HG02642 (cell line): ENCODE measurements around the gene OSER1.
"Not testable (repeated sequence)": the region's sequence is repeated elsewhere in the genome, so short reads cannot be mapped to it uniquely, and the experiment has no call there.

Source experiments
- ATAC-seq: cut with Tn5 transposase; IDR thresholded peaks from one replicate; pipeline ENCODE4 v1.9.1; 2021; ENCODE audit warnings: mild to moderate bottlenecking; ENCODE audit not compliant: unreplicated experiment, poor library complexity

The OSER1 gene

DNA sequence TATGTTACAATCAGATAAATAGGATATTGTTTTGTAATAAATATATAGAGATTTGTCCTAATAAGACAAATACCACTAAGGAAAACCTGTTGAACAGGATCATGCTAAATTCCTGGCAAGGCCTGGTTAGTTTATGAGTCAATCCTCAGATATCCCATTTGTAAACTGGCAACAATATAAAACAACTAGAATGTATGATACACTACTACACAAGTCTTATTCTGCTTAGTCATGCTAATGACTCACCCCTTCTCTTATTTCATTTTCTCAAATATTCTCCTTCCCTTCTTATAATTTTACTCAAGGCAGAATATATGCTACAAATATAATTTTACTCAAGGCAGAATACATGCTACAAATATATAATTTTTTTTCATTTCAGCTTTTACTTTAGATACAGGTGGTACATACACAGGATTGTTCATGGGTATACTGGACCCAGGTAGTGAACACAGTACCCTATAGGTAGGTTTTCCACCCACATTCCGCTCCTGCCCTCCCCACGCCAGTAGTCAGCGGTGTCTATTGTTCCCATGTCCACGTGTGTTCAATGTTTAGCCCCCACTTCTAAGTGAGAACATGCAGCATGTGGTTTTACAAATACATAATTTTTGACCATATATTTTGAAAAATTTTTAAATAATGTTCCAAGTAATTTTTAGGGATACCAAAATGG lies 6.3 kb downstream of the OSER1 start:
- no peak for ATAC-seq

GRCh38 chr20:44203161-44203560 lies 7.4 kb downstream of the OSER1 start:
- no peak for ATAC-seq

DNA sequence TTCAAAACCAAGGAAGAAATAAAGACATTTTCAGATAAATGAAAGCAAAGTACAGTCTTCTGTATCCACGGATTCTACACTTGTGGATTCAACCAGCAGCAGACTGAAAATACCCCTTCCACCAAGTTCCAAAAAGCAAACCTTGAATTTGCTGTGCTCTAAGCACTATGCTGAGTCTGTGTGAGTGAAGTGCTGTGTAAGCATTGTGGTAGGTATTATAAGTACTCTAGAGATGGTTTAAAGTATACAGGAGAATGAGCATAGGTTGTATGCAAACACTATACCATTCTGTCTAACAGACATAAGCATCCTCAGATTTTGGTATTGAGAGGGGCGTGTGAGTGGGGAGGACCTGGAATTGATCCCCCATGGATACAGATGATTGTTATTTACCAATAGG lies 9.6 kb downstream of the OSER1 start:
- no peak for ATAC-seq

GRCh38 chr20:44200371-44200770 lies 10.2 kb downstream of the OSER1 start:
- ATAC-seq, result no peak

DNA sequence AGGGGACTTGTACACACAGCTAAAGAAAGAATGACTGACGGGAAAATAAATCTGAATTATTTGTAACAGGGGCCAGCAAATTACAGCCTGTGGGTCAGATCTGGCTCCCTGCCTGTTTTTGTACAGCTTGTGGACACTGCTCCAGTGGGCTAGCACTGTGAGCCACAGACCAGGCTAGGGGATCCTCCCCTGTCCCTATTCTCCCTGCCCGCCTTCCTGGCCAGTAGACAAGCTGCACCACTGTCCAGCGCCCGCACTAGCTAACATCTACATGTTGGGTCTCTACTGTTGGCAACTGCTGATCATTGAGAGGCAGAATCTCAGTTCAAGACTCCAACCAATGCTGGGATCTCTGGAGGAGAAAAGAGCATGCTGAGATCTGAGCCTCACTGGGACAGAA lies 10.7 kb downstream of the OSER1 start:
- no peak for ATAC-seq

DNA sequence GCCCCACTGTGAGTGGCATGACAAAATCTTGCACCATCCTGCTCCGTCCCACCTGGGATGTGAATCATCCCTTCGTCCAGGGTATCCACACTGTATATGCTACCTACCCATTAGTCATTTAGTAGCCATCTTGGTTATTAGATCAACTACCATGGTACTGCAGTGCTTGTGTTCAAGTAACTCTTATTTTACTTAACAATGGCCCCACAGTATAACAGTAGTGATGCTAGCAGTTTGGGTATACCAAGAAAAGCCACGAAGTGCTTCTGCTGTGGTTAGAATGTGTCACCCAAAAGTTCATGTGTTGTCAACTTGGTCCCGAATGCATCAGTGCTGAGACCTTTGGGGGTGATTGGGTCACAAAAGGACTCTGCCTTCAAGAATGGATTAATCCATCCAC lies 11.7 kb downstream of the OSER1 start:
- ATAC-seq, result no peak

DNA sequence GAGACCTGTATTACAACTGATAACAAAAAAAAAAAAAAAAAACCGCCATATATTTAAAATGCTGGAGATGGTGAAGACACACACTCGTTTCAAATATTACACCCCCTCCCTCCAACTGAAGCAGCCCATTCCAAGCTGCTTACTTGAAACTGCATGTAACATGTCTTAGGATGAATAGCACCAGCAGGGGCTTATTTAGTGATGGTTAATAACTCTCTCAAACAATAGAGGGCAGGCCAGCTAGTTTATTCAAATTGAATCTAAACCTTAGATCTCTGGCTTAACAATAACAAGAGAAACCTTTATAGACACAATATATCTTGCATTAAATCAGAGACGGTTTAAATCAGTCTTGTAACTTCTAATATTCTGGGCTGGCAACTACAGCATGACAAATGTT lies 14.3 kb downstream of the OSER1 start:
- no peak for ATAC-seq

GRCh38 chr20:44195605-44196004 lies 15.0 kb downstream of the OSER1 start:
- ATAC-seq, result no peak

GRCh38 chr20:44193801-44194200 lies 16.8 kb downstream of the OSER1 start:
- no peak for ATAC-seq

DNA sequence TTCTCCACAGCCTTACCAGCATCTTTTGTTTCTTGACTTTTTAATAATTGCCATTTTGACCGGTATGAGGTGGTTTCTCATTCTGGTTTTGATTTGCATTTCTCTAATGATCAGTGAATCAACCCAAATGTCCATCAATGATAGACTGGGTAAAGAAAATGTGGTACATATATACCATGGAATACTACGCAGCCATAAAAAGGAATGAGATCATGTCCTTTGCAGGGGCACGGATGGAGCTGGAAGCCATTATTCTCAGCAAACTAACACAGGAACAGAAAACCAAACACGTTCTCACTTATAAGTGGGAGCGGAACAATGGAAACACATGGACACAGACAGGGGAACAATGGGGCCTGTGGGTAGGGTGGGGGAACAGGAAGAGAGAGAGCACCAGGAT lies 18.9 kb downstream of the OSER1 start:
- ATAC-seq, result not testable (repeated sequence)

DNA sequence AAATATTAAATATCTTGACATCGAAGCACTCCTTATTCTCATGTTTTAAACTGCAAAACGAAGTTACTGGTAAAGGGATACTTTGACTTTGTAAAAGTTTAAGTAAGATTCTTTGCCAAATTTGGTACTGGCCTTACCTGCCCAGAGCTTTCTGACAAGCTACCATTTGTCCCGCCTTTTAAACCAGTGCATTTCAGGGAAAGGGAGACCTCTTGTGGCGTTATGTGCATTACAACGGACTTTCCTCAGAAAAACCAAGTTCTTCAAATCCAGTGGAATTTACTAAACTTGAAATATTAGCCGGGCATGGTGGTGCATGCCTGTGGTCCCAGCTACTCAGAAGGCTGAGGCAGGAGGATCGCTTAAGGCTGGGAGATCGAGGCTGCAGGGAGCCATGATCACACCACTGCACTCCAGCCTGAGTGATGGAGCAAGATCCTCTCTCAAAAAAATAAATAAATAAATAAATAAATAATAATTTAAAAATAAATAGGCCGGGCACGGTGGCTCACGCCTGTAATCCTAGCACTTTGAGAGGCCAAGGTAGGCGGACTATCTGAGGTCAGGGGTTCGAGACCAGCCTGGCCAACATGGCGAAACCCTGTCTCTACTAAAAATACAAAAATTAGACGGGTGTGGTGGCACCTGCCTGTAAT lies 20.2 kb downstream of the OSER1 start:
- not testable (repeated sequence) for ATAC-seq

- ATAC-seq, result no peak
These were observed 21.8 kb downstream of the OSER1 start for GRCh38 chr20:44188752-44189151.

GRCh38 chr20:44187772-44188709 lies 22.5 kb downstream of the OSER1 start:
- ATAC-seq, result no peak

DNA sequence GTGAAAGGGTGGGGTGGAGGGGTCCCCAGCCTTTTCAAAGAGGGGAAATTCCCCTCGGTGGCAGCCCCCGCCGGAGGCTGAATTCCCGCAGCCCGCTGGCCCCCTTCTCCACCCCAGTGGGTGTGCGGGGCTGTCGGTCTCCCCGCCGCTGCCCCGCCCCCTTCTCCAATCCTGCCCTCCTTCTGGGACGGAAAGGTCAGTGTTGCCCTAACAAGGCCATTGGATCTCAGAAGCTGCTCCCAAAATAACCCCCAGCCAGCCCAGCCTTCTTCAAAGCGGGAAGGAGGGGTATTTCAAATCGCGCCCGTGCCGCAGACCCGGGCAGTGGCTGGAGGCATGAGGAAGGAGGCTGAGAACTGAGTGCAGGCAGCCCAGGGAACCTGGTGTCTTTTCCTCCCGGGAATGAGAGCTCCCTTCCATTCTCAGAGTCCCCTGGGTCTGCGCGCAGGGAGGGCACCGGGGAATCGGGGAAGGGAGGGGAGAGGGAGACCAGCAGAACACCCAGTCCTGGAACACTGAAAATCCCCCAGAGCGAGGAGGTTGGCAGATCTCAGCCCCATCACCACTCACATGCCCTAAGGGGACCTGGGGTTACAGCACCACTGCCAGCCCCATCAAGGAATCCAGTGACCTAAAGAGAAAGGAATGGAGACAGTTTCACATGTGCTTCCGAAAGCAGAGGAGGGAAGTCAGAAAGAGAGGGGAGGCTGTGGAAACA lies 23.4 kb downstream of the OSER1 start, which contains the start of gene JPH2:
TSS of gene JPH2 (minus strand) at position 135 of the 718 bp plus-strand sequence. CDS start 483 bp downstream, outside the sequence.
- ATAC-seq, result no peak

GRCh38 chr20:44186674-44187053 lies 23.9 kb downstream of the OSER1 start:
- no peak for ATAC-seq

DNA sequence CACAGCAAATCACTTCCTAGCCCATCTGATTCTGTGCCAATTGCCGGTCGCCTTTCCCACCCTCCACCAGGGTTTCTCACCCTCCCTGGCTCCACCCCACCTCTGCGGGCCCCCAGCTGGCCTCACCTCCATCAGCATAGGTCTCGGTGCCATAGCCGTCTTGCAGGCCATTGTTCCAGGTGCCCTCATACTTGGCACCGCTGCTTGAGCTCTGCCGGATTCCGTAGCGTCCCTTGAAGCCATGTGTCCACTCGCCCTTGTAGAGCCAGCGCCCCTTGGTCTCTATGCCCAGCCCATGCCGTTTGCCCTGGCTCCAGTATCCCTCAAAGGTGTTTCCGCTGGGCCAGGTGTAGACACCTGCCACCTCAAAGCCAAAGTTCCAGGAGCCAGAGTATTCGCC lies 24.4 kb downstream of the OSER1 start:
- ATAC-seq, result no peak

- no peak for ATAC-seq
These were observed 25.0 kb downstream of the OSER1 start for GRCh38 chr20:44185574-44185973.

GRCh38 chr20:44183282-44183681 lies 27.3 kb downstream of the OSER1 start:
- ATAC-seq, result no peak

DNA sequence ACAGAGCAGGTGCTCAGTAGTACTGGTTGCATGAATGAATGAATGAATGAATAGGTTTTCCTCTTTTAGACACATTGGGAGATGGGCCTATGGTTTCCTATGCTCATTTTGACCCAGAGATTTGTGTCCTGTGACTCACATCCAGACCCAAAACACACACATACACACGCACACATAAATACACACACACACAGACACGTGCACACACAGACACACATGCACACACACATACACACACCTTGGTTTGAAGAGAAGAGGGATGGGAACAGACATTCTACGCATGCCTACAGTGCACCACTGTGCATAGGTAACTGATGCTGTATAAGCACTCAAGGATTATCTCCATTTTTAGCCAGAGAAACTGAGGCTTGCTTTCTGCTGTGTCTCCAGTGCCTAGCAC lies 27.7 kb downstream of the OSER1 start:
- ATAC-seq, result no peak

- no peak for ATAC-seq
These were observed 28.3 kb downstream of the OSER1 start for GRCh38 chr20:44182135-44182765.
